HG02870 (cell line): ENCODE measurements around the gene SHISA7.

Experiments
- ATAC-seq: cut with Tn5 transposase; IDR thresholded peaks from one replicate; pipeline ENCODE4 v1.9.1; 2021; ENCODE audit warnings: mild to moderate bottlenecking, moderate library complexity; ENCODE audit not compliant: unreplicated experiment

The SHISA7 gene

GRCh38 chr19:55482156-55482961, 39.3 kb upstream of the SHISA7 start:
- ATAC-seq, result no peak

- ATAC-seq, result no peak
These were observed 38.7 kb upstream of the SHISA7 start for GRCh38 chr19:55481794-55482155.

- no peak for ATAC-seq
These were observed 38.2 kb upstream of the SHISA7 start for GRCh38 chr19:55481148-55481793.

GRCh38 chr19:55479451-55480230, 36.5 kb upstream of the SHISA7 start:
- ATAC-seq, result no peak

- no peak for ATAC-seq
These were observed 35.9 kb upstream of the SHISA7 start for GRCh38 chr19:55479045-55479444.

- ATAC-seq, result no peak
These were observed 35.3 kb upstream of the SHISA7 start for GRCh38 chr19:55478364-55478763.

- no peak for ATAC-seq
These were observed 34.8 kb upstream of the SHISA7 start for GRCh38 chr19:55477905-55478304.

- peak; percentile 88 for ATAC-seq
These were observed 33.1 kb upstream of the SHISA7 start, which contains the start of gene ZNF628 for GRCh38 chr19:55476100-55476775. Gene ZNF628 (plus strand): TSS chr19:55476617. CDS start chr19:55479911, 3,294 bp downstream.

GRCh38 chr19:55474269-55475265, 31.5 kb upstream of the SHISA7 start:
- ATAC-seq, result no peak

- no peak for ATAC-seq
These were observed 30.3 kb upstream of the SHISA7 start for GRCh38 chr19:55473225-55474012.

GRCh38 chr19:55472463-55472862, 29.4 kb upstream of the SHISA7 start:
- no peak for ATAC-seq

GRCh38 chr19:55471266-55471665, 28.2 kb upstream of the SHISA7 start:
- no peak for ATAC-seq

- ATAC-seq, result no peak
These were observed 24.9 kb upstream of the SHISA7 start for GRCh38 chr19:55468054-55468393.

- ATAC-seq, result no peak
These were observed 24.3 kb upstream of the SHISA7 start for GRCh38 chr19:55467236-55468053.

- ATAC-seq, result no peak
These were observed 23.1 kb upstream of the SHISA7 start for GRCh38 chr19:55466241-55466614.

- no peak for ATAC-seq
These were observed 22.6 kb upstream of the SHISA7 start for GRCh38 chr19:55465460-55466240.

- ATAC-seq, result no peak
These were observed 21.6 kb upstream of the SHISA7 start, which contains the start of gene C19orf85 for GRCh38 chr19:55464662-55465054. Gene C19orf85 (minus strand): TSS chr19:55464751. CDS start chr19:55464554, 197 bp downstream.
